Stomach (tissue), 9 donors: ENCODE results near the gene BBS9. TPM values are rescaled to one million over a fixed set of nuclear protein-coding genes. Genes with fewer than 3 reads are reported as not detected.

Source experiments
- DNase-seq, 2 donors: peaks; one replicate each; pipeline versions ENCODE4 v3.0.0 to v3.0.0-alpha.2; 2013 to 2019
- H3K27ac ChIP-seq, 5 donors: fragments of 200-600 bp in 4 of 5; sonication (generic) in 4 of 5; one replicate each; pipeline ENCODE4 v1.5.1; 2013 to 2019; ENCODE audit warnings: mild to moderate bottlenecking in 1 of 5, moderate library complexity in 1 of 5
- H3K27me3 ChIP-seq, 3 donors: fragments of 200-600 bp; sonication (generic); one replicate each; pipeline ENCODE4 v1.5.1; 2017 to 2019; ENCODE audit warnings: mixed run types in 1 of 3
- H3K36me3 ChIP-seq, 4 donors: fragments of 200-600 bp; sonication (generic); 1 replicate in 3 of 4; 2 replicates in 1 of 4; pipeline ENCODE4 v1.5.1; 2016 to 2019
- H3K4me1 ChIP-seq, 4 donors: fragments of 200-600 bp; sonication (generic); one replicate each; pipeline ENCODE4 v1.5.1; 2016 to 2019
- H3K4me3 ChIP-seq, 4 donors: fragments of 200-600 bp; sonication (generic) in 3 of 4; one replicate each; pipeline ENCODE4 v1.5.1; 2016 to 2019; ENCODE audit warnings: mild to moderate bottlenecking in 1 of 4
- H3K9me3 ChIP-seq, 4 donors: fragments of 200-600 bp; sonication (generic); one replicate each; pipeline ENCODE4 v1.5.1; 2016 to 2019
- CTCF ChIP-seq, 7 experiments: fragments of 450-650 bp in 4 of 7; fragments of 200-600 bp in 3 of 7; sonication (generic) in 3 of 7; IDR thresholded peaks; one replicate each; pipeline ENCODE4 v1.5.1; 2016 to 2019; ENCODE audit warnings: antibody characterized with exemption in 7 of 7, control low read depth in 2 of 7, mild to moderate bottlenecking in 1 of 7
- EP300 ChIP-seq: sonication (generic); formaldehyde crosslinking; IDR thresholded peaks from one replicate; pipeline ENCODE4 v1.6.1; 2017; ENCODE audit warnings: antibody characterized with exemption
- POLR2A ChIP-seq, 4 donors: fragments of 450-650 bp; IDR thresholded peaks; one replicate each; pipeline ENCODE4 v1.6.1; 2016; ENCODE audit warnings: antibody characterized with exemption in 4 of 4, control low read depth in 2 of 4, mild to moderate bottlenecking in 1 of 4, moderate library complexity in 1 of 4
- POLR2AphosphoS5 ChIP-seq, 3 donors: sonication (generic); formaldehyde crosslinking; IDR thresholded peaks; one replicate each; pipeline ENCODE4 v1.6.1; 2016; ENCODE audit warnings: antibody characterized with exemption in 3 of 3
- WGBS, 5 donors: extraction: QIAGEN DNeasy Blood & Tissue Kit in 3 of 5; methylation state at CpG; one replicate each; pipeline versions ENCODE4 v1.1.5 to v1.1.7; 2013 to 2018; 5-methylcytosine and 5-hydroxymethylcytosine counted together
- intact Hi-C: fragments of 100-400 bp; cut with DNase I; formaldehyde crosslinking; loops from one replicate; pipeline ENCODE4 v1.15.1; 2023; ENCODE audit warnings: low total_unique reads
- polyA plus RNA-seq, 3 donors: library from polyadenylated mRNA; stranded (reverse); fragments of 200-250 nt; gene quantifications; one replicate each; pipeline ENCODE4 v1.2.3, GENCODE V29; 2013
- total RNA-seq, 5 donors: library from RNA; depleted of rRNA; stranded (reverse); fragments of >200 nt; gene quantifications; one replicate each; pipeline versions ENCODE4 v1.1.0 to v1.2.3, GENCODE V29; 2014 to 2016
- donor health status: healthy with polysubstance abuse.
- donor health status: Bipolar disorder and iron deficiency.
- donor health status: healthy.

The BBS9 gene
- total and polyA plus RNA-seq, 8 donors = 3.2 to 43.9 (median 5.9) TPM

GRCh38 chr7:33593611-33594010 is 464.2 kb downstream of the BBS9 start:
- Histone ChIP-seq H3K4me1 (peaks cover 0 to 26% (median 4%) of the 10 kb centered on the region in 4 donors), H3K27me3 (no peaks in the 10 kb centered on the region), H3K9me3 (no peaks in the 10 kb centered on the region), H3K4me3 (no peak overlapping the region), H3K36me3 (no peaks in the 10 kb centered on the region), H3K27ac (no peak overlapping the region)
- TF ChIP-seq POLR2AphosphoS5 (IDR thresholded peaks at IDR 0.05) (no peak), EP300 (no peak), CTCF (IDR thresholded peaks at IDR 0.05) (no peak), POLR2A (IDR thresholded peaks at IDR 0.05) (no peak)
- peak in 1 of 2 donors; percentile 30 for DNase-seq
- WGBS, 5 donors = 58 to 80% (median 65%) methylated on average over 3 of the region's 3 CpGs
- intact Hi-C loops = no loop called here

GRCh38 chr7:33596686-33597085 is 467.3 kb downstream of the BBS9 start:
- H3K36me3 ChIP-seq = no peaks in the 10 kb centered on the region
- no peak for DNase-seq
- H3K4me1 ChIP-seq = peaks cover 0 to 21% (median 4%) of the 10 kb centered on the region in 4 donors
- no peaks in the 10 kb centered on the region for H3K27me3 ChIP-seq
- H3K9me3 ChIP-seq = no peaks in the 10 kb centered on the region
- no peak for TF ChIP-seq POLR2AphosphoS5 (IDR thresholded peaks at IDR 0.05)
- TF ChIP-seq CTCF (IDR thresholded peaks at IDR 0.05) = no peak
- TF ChIP-seq POLR2A (IDR thresholded peaks at IDR 0.05) = no peak
- intact Hi-C loops = no loop called here
- no peak overlapping the region for H3K4me3 ChIP-seq
- no peak overlapping the region for H3K27ac ChIP-seq

GRCh38 chr7:33597181-33597580 is 467.8 kb downstream of the BBS9 start:
- peaks cover 0 to 20% (median 4%) of the 10 kb centered on the region in 4 donors for H3K4me1 ChIP-seq
- H3K27ac ChIP-seq = no peak overlapping the region
- intact Hi-C loops = no loop called here
- TF ChIP-seq EP300 (no peak), CTCF (IDR thresholded peaks at IDR 0.05) (no peak), POLR2A (IDR thresholded peaks at IDR 0.05) (no peak), POLR2AphosphoS5 (IDR thresholded peaks at IDR 0.05) (no peak)
- H3K4me3 ChIP-seq = no peak overlapping the region
- H3K36me3 ChIP-seq = no peaks in the 10 kb centered on the region
- H3K9me3 ChIP-seq = no peaks in the 10 kb centered on the region
- H3K27me3 ChIP-seq = no peaks in the 10 kb centered on the region
- no peak for DNase-seq
- 75 to 89% (median 88%) methylated on average over 1 of the region's 1 CpG for WGBS, 5 donors

GRCh38 chr7:33601101-33601500 is 471.7 kb downstream of the BBS9 start:
- no peak overlapping the region for H3K27ac ChIP-seq
- 89 to 96% (median 92%) methylated on average over 4 of the region's 4 CpGs for WGBS, 5 donors
- H3K4me3 ChIP-seq = no peak overlapping the region
- no peaks in the 10 kb centered on the region for H3K27me3 ChIP-seq
- intact Hi-C loops = no loop called here
- DNase-seq = no peak
- peaks cover 0 to 7% (median 2%) of the 10 kb centered on the region in 4 donors for H3K36me3 ChIP-seq
- TF ChIP-seq POLR2A (IDR thresholded peaks at IDR 0.05) (no peak), POLR2AphosphoS5 (IDR thresholded peaks at IDR 0.05) (no peak), CTCF (IDR thresholded peaks at IDR 0.05) (no peak), EP300 (no peak)
- H3K4me1 ChIP-seq = no peaks in the 10 kb centered on the region
- H3K9me3 ChIP-seq = no peaks in the 10 kb centered on the region
